ENCODE data around the gene ADAM11.

- no peak for TF ChIP-seq POLR2A (IDR thresholded peaks at IDR 0.05)
- TF ChIP-seq, protein P1, sequence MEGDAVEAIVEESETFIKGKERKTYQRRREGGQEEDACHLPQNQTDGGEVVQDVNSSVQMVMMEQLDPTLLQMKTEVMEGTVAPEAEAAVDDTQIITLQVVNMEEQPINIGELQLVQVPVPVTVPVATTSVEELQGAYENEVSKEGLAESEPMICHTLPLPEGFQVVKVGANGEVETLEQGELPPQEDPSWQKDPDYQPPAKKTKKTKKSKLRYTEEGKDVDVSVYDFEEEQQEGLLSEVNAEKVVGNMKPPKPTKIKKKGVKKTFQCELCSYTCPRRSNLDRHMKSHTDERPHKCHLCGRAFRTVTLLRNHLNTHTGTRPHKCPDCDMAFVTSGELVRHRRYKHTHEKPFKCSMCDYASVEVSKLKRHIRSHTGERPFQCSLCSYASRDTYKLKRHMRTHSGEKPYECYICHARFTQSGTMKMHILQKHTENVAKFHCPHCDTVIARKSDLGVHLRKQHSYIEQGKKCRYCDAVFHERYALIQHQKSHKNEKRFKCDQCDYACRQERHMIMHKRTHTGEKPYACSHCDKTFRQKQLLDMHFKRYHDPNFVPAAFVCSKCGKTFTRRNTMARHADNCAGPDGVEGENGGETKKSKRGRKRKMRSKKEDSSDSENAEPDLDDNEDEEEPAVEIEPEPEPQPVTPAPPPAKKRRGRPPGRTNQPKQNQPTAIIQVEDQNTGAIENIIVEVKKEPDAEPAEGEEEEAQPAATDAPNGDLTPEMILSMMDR (IDR thresholded peaks at IDR 0.05): no peak
Observed at GRCh38 chr17:44745301-44745700, 13.5 kb upstream of the ADAM11 start.

All from adrenal gland (tissue), 5 donors.